WTC11 (cell line): ENCODE measurements around the gene ACYP1.

Experiments
- ATF1 ChIP-seq: sonication (generic); formaldehyde crosslinking; IDR thresholded peaks from 2 replicates; pipeline ENCODE4 v1.8.1; 2023; ENCODE audit warnings: mild to moderate bottlenecking, moderate library complexity, missing genetic modification reagents
- CTCF ChIP-seq: fragments of 200-600 bp; IDR thresholded peaks from 2 replicates; pipeline ENCODE4 v1.8.0; 2022; ENCODE audit warnings: antibody characterized with exemption
- TCF7 ChIP-seq: sonication (generic); formaldehyde crosslinking; IDR thresholded peaks from 2 replicates; pipeline ENCODE4 v1.8.0; 2022; ENCODE audit warnings: mild to moderate bottlenecking, low read depth, missing genetic modification reagents, moderate library complexity
- TF ChIP-seq, protein P1 (sequence below): sonication (generic); formaldehyde crosslinking; IDR thresholded peaks from 2 replicates; pipeline ENCODE4 v1.8.0; 2022; ENCODE audit warnings: mild to moderate bottlenecking, missing genetic modification reagents
- TF ChIP-seq, protein P2 (sequence below): sonication (generic); formaldehyde crosslinking; conservative IDR thresholded peaks from 2 replicates; pipeline ENCODE4 v1.8.1; 2022; ENCODE audit warnings: mild to moderate bottlenecking, missing genetic modification reagents
- TF ChIP-seq, protein P3 (sequence below): sonication (generic); formaldehyde crosslinking; IDR thresholded peaks from 2 replicates; pipeline ENCODE4 v1.8.1; 2022; ENCODE audit warnings: mild to moderate bottlenecking, moderate library complexity, missing genetic modification reagents

DNA sequence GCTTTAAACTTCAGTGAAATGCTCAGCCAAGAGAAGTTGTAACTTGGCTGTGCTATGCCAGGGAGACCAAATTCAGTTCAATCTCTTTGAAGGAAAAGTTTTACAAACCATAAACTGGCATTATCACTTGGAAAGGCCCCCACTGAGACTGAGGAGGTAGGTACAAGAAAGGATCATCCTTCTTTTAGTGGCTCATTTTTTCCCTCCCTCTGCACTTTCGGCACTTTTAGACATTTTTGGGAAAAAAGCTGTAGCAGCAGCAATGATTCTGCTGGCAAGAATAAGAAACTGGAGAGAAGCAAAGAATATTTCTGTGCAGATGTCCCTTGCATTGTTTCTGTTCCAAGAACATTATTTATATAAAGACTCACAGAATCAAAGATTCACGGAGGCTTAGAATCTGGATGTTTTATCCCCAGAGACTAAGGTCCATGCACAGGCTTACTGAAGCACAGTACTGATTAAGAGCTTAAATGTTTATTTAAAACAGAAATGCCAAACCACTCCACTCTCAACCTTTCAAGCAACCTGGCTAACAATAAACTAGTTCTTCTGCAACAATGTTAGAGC, 17.9 kb upstream of the ACYP1 start:
- no peak for TF ChIP-seq CTCF
- TF ChIP-seq, protein P1, sequence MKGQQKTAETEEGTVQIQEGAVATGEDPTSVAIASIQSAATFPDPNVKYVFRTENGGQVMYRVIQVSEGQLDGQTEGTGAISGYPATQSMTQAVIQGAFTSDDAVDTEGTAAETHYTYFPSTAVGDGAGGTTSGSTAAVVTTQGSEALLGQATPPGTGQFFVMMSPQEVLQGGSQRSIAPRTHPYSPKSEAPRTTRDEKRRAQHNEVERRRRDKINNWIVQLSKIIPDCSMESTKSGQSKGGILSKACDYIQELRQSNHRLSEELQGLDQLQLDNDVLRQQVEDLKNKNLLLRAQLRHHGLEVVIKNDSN (CRISPR knock-in tag), result no peak
- TF ChIP-seq ATF1 (CRISPR knock-in tag), result no peak
- no peak for TF ChIP-seq TCF7 (CRISPR knock-in tag)
- TF ChIP-seq, protein P2, sequence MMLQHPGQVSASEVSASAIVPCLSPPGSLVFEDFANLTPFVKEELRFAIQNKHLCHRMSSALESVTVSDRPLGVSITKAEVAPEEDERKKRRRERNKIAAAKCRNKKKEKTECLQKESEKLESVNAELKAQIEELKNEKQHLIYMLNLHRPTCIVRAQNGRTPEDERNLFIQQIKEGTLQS (CRISPR knock-in tag), result no peak
- TF ChIP-seq, protein P3, sequence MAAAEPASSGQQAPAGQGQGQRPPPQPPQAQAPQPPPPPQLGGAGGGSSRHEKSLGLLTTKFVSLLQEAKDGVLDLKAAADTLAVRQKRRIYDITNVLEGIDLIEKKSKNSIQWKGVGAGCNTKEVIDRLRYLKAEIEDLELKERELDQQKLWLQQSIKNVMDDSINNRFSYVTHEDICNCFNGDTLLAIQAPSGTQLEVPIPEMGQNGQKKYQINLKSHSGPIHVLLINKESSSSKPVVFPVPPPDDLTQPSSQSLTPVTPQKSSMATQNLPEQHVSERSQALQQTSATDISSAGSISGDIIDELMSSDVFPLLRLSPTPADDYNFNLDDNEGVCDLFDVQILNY (CRISPR knock-in tag), result no peak
